ENCODE data around the gene PDGFD. TPM values are rescaled to one million over a fixed set of nuclear protein-coding genes. Genes with fewer than 3 reads are reported as not detected.
"Not testable (repeated sequence)": the region's sequence is repeated elsewhere in the genome, so short reads cannot be mapped to it uniquely, and the experiment has no call there.

Gene PDGFD
- total RNA-seq, 2 experiments from 2014 or later, result not detected

GRCh38 chr11:104060004-104060794 is 103.7 kb downstream of the PDGFD start:
- Mint-ChIP-seq H3K9me3 (no peaks in the 10 kb centered on the region), H3K27ac (no peak overlapping the region), H3K4me3 (no peak overlapping the region), H3K36me3 (no peaks in the 10 kb centered on the region), H3K27me3 (no peaks in the 10 kb centered on the region), H3K4me1 (no peaks in the 10 kb centered on the region)
- no peak for DNase-seq

- DNase-seq, result no peak
- no peaks in the 10 kb centered on the region for H3K4me1 Mint-ChIP-seq
- no peaks in the 10 kb centered on the region for H3K27me3 Mint-ChIP-seq
- no peak overlapping the region for H3K4me3 Mint-ChIP-seq
- H3K36me3 Mint-ChIP-seq, result no peaks in the 10 kb centered on the region
- H3K9me3 Mint-ChIP-seq, result no peaks in the 10 kb centered on the region
- H3K27ac Mint-ChIP-seq, result no peak overlapping the region
Measured at GRCh38 chr11:104058680-104059079, 105.3 kb downstream of the PDGFD start.

- Mint-ChIP-seq H3K27me3 (no peaks in the 10 kb centered on the region), H3K4me3 (no peak overlapping the region), H3K4me1 (no peaks in the 10 kb centered on the region), H3K27ac (no peak overlapping the region), H3K9me3 (no peaks in the 10 kb centered on the region), H3K36me3 (no peaks in the 10 kb centered on the region)
- no peak for DNase-seq
Measured at GRCh38 chr11:104057908-104058307, 106.0 kb downstream of the PDGFD start.

- Mint-ChIP-seq H3K4me1 (no peaks in the 10 kb centered on the region), H3K27me3 (no peaks in the 10 kb centered on the region), H3K36me3 (no peaks in the 10 kb centered on the region), H3K27ac (no peak overlapping the region), H3K4me3 (no peak overlapping the region), H3K9me3 (no peaks in the 10 kb centered on the region)
- no peak for DNase-seq
Measured at GRCh38 chr11:104055596-104055995, 108.4 kb downstream of the PDGFD start.

- H3K4me1 Mint-ChIP-seq, result no peaks in the 10 kb centered on the region
- no peak overlapping the region for H3K27ac Mint-ChIP-seq
- H3K9me3 Mint-ChIP-seq, result no peaks in the 10 kb centered on the region
- H3K36me3 Mint-ChIP-seq, result no peaks in the 10 kb centered on the region
- no peak for DNase-seq
- H3K27me3 Mint-ChIP-seq, result no peaks in the 10 kb centered on the region
- no peak overlapping the region for H3K4me3 Mint-ChIP-seq
Measured at GRCh38 chr11:104054911-104055529, 108.9 kb downstream of the PDGFD start.

GRCh38 chr11:104053743-104054478 is 110.0 kb downstream of the PDGFD start:
- H3K27me3 Mint-ChIP-seq, result no peaks in the 10 kb centered on the region
- no peak for DNase-seq
- H3K4me3 Mint-ChIP-seq, result no peak overlapping the region
- no peaks in the 10 kb centered on the region for H3K36me3 Mint-ChIP-seq
- H3K9me3 Mint-ChIP-seq, result no peaks in the 10 kb centered on the region
- H3K4me1 Mint-ChIP-seq, result no peaks in the 10 kb centered on the region
- no peak overlapping the region for H3K27ac Mint-ChIP-seq

GRCh38 chr11:104051778-104052177 is 112.2 kb downstream of the PDGFD start:
- no peak overlapping the region for H3K4me3 Mint-ChIP-seq
- H3K27ac Mint-ChIP-seq, result no peak overlapping the region
- H3K9me3 Mint-ChIP-seq, result peaks cover 2% of the 10 kb centered on the region
- H3K27me3 Mint-ChIP-seq, result no peaks in the 10 kb centered on the region
- no peaks in the 10 kb centered on the region for H3K36me3 Mint-ChIP-seq
- no peak for DNase-seq
- no peaks in the 10 kb centered on the region for H3K4me1 Mint-ChIP-seq

- no peak overlapping the region for H3K4me3 Mint-ChIP-seq
- H3K4me1 Mint-ChIP-seq, result no peaks in the 10 kb centered on the region
- no peaks in the 10 kb centered on the region for H3K27me3 Mint-ChIP-seq
- H3K36me3 Mint-ChIP-seq, result no peaks in the 10 kb centered on the region
- no peak overlapping the region for H3K27ac Mint-ChIP-seq
- peaks cover 2% of the 10 kb centered on the region for H3K9me3 Mint-ChIP-seq
- DNase-seq, result no peak
Measured at GRCh38 chr11:104049116-104049515, 114.8 kb downstream of the PDGFD start.

- H3K27me3 Mint-ChIP-seq, DNase-seq, H3K27ac Mint-ChIP-seq, H3K9me3 Mint-ChIP-seq, H3K36me3 Mint-ChIP-seq, H3K4me3 Mint-ChIP-seq, H3K4me1 Mint-ChIP-seq: not testable (repeated sequence)
Measured at GRCh38 chr11:104046858-104047257, 117.1 kb downstream of the PDGFD start.

- Mint-ChIP-seq H3K27ac (no peak overlapping the region), H3K4me1 (no peaks in the 10 kb centered on the region), H3K9me3 (peaks cover 2% of the 10 kb centered on the region), H3K36me3 (no peaks in the 10 kb centered on the region), H3K4me3 (no peak overlapping the region), H3K27me3 (no peaks in the 10 kb centered on the region)
- no peak for DNase-seq
Measured at GRCh38 chr11:104046331-104046730, 117.6 kb downstream of the PDGFD start.

GRCh38 chr11:104043678-104044239 is 120.2 kb downstream of the PDGFD start:
- H3K4me3 Mint-ChIP-seq, result no peak overlapping the region
- H3K27ac Mint-ChIP-seq, result no peak overlapping the region
- no peak for DNase-seq
- H3K36me3 Mint-ChIP-seq, result no peaks in the 10 kb centered on the region
- H3K9me3 Mint-ChIP-seq, result peaks cover 2% of the 10 kb centered on the region
- H3K4me1 Mint-ChIP-seq, result no peaks in the 10 kb centered on the region
- no peaks in the 10 kb centered on the region for H3K27me3 Mint-ChIP-seq

- Mint-ChIP-seq H3K4me3 (no peak overlapping the region), H3K9me3 (peaks cover 2% of the 10 kb centered on the region), H3K36me3 (no peaks in the 10 kb centered on the region), H3K4me1 (no peaks in the 10 kb centered on the region), H3K27me3 (no peaks in the 10 kb centered on the region), H3K27ac (no peak overlapping the region)
- DNase-seq, result no peak
Measured at GRCh38 chr11:104043142-104043541, 120.8 kb downstream of the PDGFD start.

- H3K4me1 Mint-ChIP-seq, result no peaks in the 10 kb centered on the region
- H3K9me3 Mint-ChIP-seq, result peaks cover under 1% of the 10 kb centered on the region
- H3K27me3 Mint-ChIP-seq, result no peaks in the 10 kb centered on the region
- H3K27ac Mint-ChIP-seq, result no peak overlapping the region
- no peak for DNase-seq
- H3K36me3 Mint-ChIP-seq, result no peaks in the 10 kb centered on the region
- no peak overlapping the region for H3K4me3 Mint-ChIP-seq
Measured at GRCh38 chr11:104041792-104042191, 122.2 kb downstream of the PDGFD start.

GRCh38 chr11:104036995-104037394 is 127.0 kb downstream of the PDGFD start:
- Mint-ChIP-seq H3K4me1 (no peaks in the 10 kb centered on the region), H3K36me3 (no peaks in the 10 kb centered on the region), H3K4me3 (no peak overlapping the region), H3K27me3 (no peaks in the 10 kb centered on the region), H3K27ac (no peak overlapping the region), H3K9me3 (no peaks in the 10 kb centered on the region)
- DNase-seq, result no peak

GRCh38 chr11:104036588-104036987 is 127.4 kb downstream of the PDGFD start, which contains the start of gene DDI1:
DDI1 (plus strand) TSS chr11:104036640; CDS start chr11:104036823, 183 bp downstream.
- no peaks in the 10 kb centered on the region for H3K36me3 Mint-ChIP-seq
- H3K27ac Mint-ChIP-seq, result no peak within 1 kb of the TSS
- H3K27me3 Mint-ChIP-seq, result no peaks in the 10 kb centered on the region
- DNase-seq, result no peak
- no peaks in the 10 kb centered on the region for H3K4me1 Mint-ChIP-seq
- peaks cover 3% of the 10 kb centered on the region for H3K9me3 Mint-ChIP-seq
- H3K4me3 Mint-ChIP-seq, result no peak within 1 kb of the TSS
